ENCODE results near the gene PIPOX.

Gene PIPOX

DNA sequence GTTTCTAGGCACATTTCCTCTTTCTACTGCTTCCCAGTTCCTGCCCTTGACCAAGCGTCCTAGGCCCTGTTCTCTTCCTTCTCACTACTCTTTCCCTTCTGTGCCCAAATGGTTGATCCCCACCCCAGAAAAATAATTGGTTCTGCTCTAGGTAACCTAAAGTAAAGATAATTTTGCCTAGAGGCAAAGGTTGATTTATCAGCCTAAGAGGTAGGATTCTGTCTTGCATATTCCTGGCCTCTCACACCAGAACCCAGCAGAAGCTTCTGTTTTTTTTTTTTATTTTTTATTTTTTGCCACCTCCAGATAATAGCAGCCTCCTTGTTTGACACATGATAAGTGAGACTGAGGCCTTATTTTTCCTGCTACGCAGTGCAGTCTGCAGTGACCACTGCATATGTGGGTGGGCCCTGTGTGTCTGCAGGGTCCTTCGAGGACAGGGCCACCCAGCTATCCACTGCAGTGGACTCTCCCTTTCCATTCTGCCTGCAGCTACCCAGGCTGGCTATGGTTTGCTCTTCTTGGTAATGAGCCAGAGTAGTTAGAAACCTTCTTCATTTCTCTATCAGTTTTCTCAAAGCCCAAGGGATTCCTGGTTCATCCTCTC is 701 bp downstream of the PIPOX start:
- Histone ChIP-seq H3K4me3 (ENCODE audit: low read length) (no peak overlapping the region), H2AFZ (ENCODE audit: low read depth, low read length) (no peak overlapping the region), H3K79me2 (ENCODE audit: low read length) (no peaks in the 10 kb centered on the region), H3K4me2 (ENCODE audit: low read length) (peak overlapping the region; percentile 80), H3K27me3 (ENCODE audit: low read depth, low read length) (peaks cover 5% of the 10 kb centered on the region; the same call in 1 of the 2 replicates), H3K36me3 (replicated peaks; ENCODE audit: low read depth, low read length) (no peaks in the 10 kb centered on the region), H3K9me3 (ENCODE audit: insufficient read depth, low read length) (no peaks in the 10 kb centered on the region), H3K4me1 (ENCODE audit: low read length) (peaks cover 32% of the 10 kb centered on the region), H3K9ac (ENCODE audit: low read length) (no peak overlapping the region), H3K27ac (ENCODE audit: low read length) (peak overlapping the region; percentile 62), H4K20me1 (ENCODE audit: insufficient read depth, low read length) (no peaks in the 10 kb centered on the region)
- TF ChIP-seq EZH2phosphoT487 (IDR thresholded peaks at IDR 0.05; ENCODE audit: low read depth) = no peak
- TF ChIP-seq, protein P1, sequence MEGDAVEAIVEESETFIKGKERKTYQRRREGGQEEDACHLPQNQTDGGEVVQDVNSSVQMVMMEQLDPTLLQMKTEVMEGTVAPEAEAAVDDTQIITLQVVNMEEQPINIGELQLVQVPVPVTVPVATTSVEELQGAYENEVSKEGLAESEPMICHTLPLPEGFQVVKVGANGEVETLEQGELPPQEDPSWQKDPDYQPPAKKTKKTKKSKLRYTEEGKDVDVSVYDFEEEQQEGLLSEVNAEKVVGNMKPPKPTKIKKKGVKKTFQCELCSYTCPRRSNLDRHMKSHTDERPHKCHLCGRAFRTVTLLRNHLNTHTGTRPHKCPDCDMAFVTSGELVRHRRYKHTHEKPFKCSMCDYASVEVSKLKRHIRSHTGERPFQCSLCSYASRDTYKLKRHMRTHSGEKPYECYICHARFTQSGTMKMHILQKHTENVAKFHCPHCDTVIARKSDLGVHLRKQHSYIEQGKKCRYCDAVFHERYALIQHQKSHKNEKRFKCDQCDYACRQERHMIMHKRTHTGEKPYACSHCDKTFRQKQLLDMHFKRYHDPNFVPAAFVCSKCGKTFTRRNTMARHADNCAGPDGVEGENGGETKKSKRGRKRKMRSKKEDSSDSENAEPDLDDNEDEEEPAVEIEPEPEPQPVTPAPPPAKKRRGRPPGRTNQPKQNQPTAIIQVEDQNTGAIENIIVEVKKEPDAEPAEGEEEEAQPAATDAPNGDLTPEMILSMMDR (IDR thresholded peaks at IDR 0.05; ENCODE audit: low read depth, low read length) = no peak

DNA sequence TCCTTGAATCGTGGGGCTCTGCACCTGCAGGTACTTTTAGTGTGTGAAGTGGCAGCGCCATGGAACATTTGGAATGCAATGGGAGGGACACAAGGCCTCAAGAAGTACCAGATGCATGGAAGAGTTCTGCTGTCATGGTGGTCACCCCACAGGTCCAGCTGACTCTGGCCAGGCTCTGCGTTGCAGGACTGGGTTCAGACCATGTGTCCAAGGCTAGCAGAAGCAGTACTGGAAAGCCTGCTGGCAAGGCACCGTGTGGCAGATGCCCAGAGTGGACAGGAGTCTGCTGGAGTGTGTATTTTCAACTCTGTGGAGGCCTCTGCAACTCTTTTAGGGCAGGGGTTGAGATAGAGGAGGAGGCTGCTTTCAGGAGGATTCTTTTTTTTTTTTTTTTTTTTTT is 2.1 kb downstream of the PIPOX start:
- Histone ChIP-seq H3K9ac (ENCODE audit: low read length) (no peak overlapping the region), H3K4me2 (ENCODE audit: low read length) (no peak overlapping the region), H3K4me3 (ENCODE audit: low read length) (no peak overlapping the region), H3K27me3 (ENCODE audit: low read depth, low read length) (peaks cover 10% of the 10 kb centered on the region; the same call in 1 of the 2 replicates), H3K79me2 (ENCODE audit: low read length) (no peaks in the 10 kb centered on the region), H3K36me3 (replicated peaks; ENCODE audit: low read depth, low read length) (no peaks in the 10 kb centered on the region), H3K9me3 (ENCODE audit: insufficient read depth, low read length) (no peaks in the 10 kb centered on the region), H4K20me1 (ENCODE audit: insufficient read depth, low read length) (no peaks in the 10 kb centered on the region), H2AFZ (ENCODE audit: low read depth, low read length) (no peak overlapping the region), H3K27ac (ENCODE audit: low read length) (no peak overlapping the region), H3K4me1 (ENCODE audit: low read length) (peaks cover 32% of the 10 kb centered on the region)
- no peak for TF ChIP-seq EZH2phosphoT487 (IDR thresholded peaks at IDR 0.05; ENCODE audit: low read depth)
- TF ChIP-seq, protein P1 (IDR thresholded peaks at IDR 0.05; ENCODE audit: low read depth, low read length) = no peak

DNA sequence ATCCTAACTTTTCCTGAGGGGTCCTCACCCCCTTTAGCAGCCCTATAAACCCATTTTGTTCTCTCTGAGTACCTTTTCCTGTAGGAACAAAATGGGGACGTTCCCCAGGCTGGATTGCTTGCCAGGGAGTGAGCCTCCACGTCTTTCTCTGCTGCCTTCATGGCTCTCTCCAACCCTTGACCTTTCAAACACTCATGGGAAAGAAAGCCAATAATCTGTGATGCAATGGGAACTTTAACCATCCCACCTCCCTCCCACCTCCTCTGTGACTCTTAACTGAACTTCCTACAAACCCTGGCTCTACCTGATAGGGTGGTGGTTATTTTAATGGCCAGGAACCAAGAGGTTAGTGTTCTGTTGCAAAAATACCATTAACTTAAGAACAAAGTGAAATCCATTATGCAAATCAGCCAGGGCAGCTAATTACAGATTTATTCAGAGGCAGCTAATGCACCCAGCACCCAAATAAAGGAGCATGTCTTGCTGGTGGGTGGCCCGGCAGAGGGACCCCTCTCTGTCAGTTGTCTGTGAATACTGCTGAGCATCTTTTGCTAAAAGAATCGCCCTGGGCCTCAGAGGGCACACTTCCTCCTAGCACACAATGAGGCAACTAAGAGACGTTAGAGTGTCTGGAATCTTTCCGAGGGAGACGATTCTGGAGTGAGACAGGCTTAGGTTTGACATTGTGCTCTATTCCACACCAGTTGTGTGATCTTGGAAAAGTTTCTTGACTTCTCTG is 3.0 kb downstream of the PIPOX start:
- peaks cover 10% of the 10 kb centered on the region; the same call in 1 of the 2 replicates for H3K27me3 ChIP-seq (ENCODE audit: low read depth, low read length)
- no peak overlapping the region for H3K4me3 ChIP-seq (ENCODE audit: low read length)
- TF ChIP-seq, protein P1 (IDR thresholded peaks at IDR 0.05; ENCODE audit: low read depth, low read length) = no peak
- no peak for TF ChIP-seq EZH2phosphoT487 (IDR thresholded peaks at IDR 0.05; ENCODE audit: low read depth)
- no peak overlapping the region for H3K27ac ChIP-seq (ENCODE audit: low read length)
- no peak overlapping the region for H3K4me2 ChIP-seq (ENCODE audit: low read length)
- no peaks in the 10 kb centered on the region for H3K9me3 ChIP-seq (ENCODE audit: insufficient read depth, low read length)
- H3K9ac ChIP-seq (ENCODE audit: low read length) = no peak overlapping the region
- no peak overlapping the region for H2AFZ ChIP-seq (ENCODE audit: low read depth, low read length)
- no peaks in the 10 kb centered on the region for H3K79me2 ChIP-seq (ENCODE audit: low read length)
- peaks cover 32% of the 10 kb centered on the region for H3K4me1 ChIP-seq (ENCODE audit: low read length)
- H3K36me3 ChIP-seq (replicated peaks; ENCODE audit: low read depth, low read length) = no peaks in the 10 kb centered on the region
- H4K20me1 ChIP-seq (ENCODE audit: insufficient read depth, low read length) = no peaks in the 10 kb centered on the region

DNA sequence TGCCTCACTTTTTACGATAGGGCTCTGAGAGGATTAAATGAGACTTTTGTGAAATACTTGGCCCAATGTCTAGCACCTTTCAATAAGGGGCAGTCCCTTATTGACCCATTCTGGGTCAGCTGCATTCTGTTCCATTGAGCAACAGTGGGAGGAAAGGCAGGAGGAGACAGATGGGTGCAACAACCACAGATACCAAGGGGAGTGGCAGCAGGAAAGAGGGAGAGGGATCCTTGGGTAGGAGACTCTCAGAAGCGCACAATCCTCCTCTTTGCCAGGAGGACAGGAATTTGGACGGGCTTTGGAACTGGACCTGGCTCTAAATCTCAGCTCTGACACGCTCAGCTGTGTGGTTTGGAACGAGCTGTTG is 3.5 kb downstream of the PIPOX start:
- H3K27ac ChIP-seq (ENCODE audit: low read length) = no peak overlapping the region
- no peak for TF ChIP-seq EZH2phosphoT487 (IDR thresholded peaks at IDR 0.05; ENCODE audit: low read depth)
- TF ChIP-seq, protein P1 (IDR thresholded peaks at IDR 0.05; ENCODE audit: low read depth, low read length) = no peak
- H3K4me1 ChIP-seq (ENCODE audit: low read length) = peaks cover 32% of the 10 kb centered on the region
- H4K20me1 ChIP-seq (ENCODE audit: insufficient read depth, low read length) = no peaks in the 10 kb centered on the region
- H3K27me3 ChIP-seq (ENCODE audit: low read depth, low read length) = peaks cover 10% of the 10 kb centered on the region; the same call in 1 of the 2 replicates
- H3K79me2 ChIP-seq (ENCODE audit: low read length) = no peaks in the 10 kb centered on the region
- no peak overlapping the region for H3K4me3 ChIP-seq (ENCODE audit: low read length)
- H3K4me2 ChIP-seq (ENCODE audit: low read length) = no peak overlapping the region
- no peak overlapping the region for H3K9ac ChIP-seq (ENCODE audit: low read length)
- no peak overlapping the region for H2AFZ ChIP-seq (ENCODE audit: low read depth, low read length)
- no peaks in the 10 kb centered on the region for H3K9me3 ChIP-seq (ENCODE audit: insufficient read depth, low read length)
- H3K36me3 ChIP-seq (replicated peaks; ENCODE audit: low read depth, low read length) = no peaks in the 10 kb centered on the region
